GM18507 (cell line): ENCODE measurements around the gene ITPKB.
A peak's percentile ranks its signal among the peaks of the same experiment; 100 is the strongest.
"Not testable (repeated sequence)": the region's sequence is repeated elsewhere in the genome, so short reads cannot be mapped to it uniquely, and the experiment has no call there.

ENCODE experiments used
- DNase-seq: peaks from one replicate; pipeline ENCODE4 v3.0.0; 2011; ENCODE audit warnings: low read depth; ENCODE audit not compliant: insufficient read length; ENCODE audit errors: extremely low spot score
- FAIRE-seq: peaks from 2 replicates; lab custom pipeline; 2011; peaks lifted over from hg19 to GRCh38; lab: Jason Lieb, UNC

The ITPKB gene

GRCh38 chr1:226733876-226734275 lies 5.2 kb downstream of the ITPKB start:
- FAIRE-seq, result no peak
- no peak for DNase-seq

DNA sequence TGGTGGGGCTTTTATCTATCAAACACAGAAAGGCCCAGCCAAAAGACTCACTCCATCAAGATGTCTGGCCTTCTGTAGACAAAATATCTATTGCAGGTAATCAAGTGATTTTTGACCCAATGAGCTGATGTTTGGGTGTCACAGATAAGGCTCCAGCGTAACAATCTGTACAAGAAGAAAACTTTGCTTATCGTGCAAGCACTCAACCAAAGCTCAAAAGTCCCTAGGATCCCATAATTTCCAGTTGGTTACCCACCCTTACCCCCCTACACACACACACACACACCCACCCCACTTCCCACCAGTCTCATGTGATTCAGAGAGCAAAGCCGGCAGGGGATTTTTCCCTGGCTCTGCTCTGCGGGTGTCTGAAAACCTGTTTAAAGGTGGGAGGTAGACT lies 5.8 kb downstream of the ITPKB start:
- FAIRE-seq, result peak; percentile 62
- no peak for DNase-seq

GRCh38 chr1:226732856-226733291 lies 6.2 kb downstream of the ITPKB start:
- no peak for FAIRE-seq
- no peak for DNase-seq

DNA sequence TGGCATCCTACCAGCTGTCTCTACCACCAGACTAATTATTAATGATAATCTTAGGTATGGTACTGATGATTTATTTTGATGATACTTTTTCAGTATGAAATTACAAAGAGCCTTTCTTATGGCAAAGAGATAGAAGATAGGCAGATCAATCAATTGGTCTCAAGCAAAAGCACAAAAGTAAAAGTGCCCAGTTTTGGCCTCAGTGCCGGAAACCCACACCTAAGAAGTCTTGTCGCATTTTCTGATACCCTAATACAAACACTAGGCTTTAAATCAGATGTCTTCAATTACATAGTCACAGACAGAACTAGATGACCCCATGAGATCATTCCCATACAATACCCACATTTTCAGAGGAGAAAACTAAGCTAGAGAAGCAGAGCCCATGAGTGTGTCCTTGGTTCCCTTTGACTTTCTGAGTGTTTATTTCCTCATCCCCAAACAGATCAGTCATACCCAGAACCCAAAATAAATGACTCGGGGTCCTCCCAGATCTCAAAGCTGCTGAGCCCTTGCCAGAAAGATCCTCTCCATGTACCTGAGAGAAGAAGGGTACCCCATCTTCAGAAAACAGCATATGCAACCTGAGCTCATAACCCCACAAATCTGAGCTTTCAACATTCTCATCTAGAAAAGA lies 7.7 kb downstream of the ITPKB start:
- no peak for FAIRE-seq

GRCh38 chr1:226730836-226731235 lies 8.2 kb downstream of the ITPKB start:
- FAIRE-seq, result no peak
- no peak for DNase-seq

More for the DNA sequence above, 7.7 kb downstream of the ITPKB start:
- DNase-seq, result no peak

DNA sequence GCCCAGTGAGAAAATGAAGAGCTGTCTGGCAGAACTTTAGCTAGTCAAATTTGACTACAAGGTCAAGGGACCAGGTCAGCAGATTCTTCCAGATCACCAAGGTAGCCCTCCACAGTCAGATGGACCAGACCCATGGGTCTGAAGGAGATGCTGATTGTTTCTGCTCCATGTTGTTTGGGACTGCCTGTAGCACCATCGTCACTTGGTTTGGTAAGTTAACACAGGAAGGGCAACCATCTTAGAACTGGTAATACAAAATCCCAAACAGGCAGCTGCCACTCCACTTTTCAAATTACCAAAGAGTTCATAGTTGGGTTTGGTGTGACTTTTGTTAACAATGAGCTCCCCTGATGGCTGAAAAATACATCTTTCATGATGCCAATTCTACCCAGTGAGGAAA lies 9.0 kb downstream of the ITPKB start:
- DNase-seq (no peak), FAIRE-seq (no peak)

DNA sequence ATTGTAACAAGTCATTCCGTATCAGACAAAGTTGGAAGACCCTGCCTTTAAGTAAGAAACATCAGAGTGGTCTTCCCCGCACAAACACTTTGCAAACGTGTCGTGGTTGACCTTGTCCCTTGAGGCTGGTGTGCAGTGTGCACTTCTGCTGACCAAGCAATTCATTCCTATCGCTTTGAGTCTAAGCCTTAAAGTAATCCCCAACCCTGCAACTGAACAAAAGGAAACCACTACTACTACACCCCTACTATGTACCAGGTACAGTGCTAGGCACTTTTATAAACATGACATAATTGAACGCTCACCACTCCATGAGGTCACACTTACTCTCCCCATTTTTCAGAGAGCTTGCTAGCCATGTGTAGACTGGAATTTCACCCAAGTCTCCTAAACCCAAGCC lies 10.6 kb downstream of the ITPKB start:
- DNase-seq (no peak), FAIRE-seq (no peak)

DNA sequence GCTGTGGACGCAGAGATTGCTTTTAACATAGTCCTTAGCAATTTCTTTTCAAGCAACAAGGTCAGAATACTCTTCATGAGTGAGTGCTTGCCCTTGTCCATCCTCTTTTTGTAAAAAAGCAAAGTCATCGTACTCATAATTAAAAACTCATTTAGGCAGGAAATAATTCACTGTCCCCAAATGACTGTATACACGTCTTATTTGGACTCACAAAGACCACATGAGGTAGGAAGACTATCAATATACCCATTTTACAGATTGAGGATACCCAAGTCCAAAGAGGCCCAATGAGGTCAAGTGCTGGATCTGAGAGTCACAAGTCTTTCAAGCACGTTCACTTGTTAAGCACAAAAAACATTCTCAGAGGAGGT lies 13.2 kb downstream of the ITPKB start:
- DNase-seq (no peak), FAIRE-seq (no peak)

GRCh38 chr1:226723657-226724532 lies 15.2 kb downstream of the ITPKB start:
- FAIRE-seq (no peak), DNase-seq (no peak)

- DNase-seq, result no peak
- FAIRE-seq, result no peak
Observed at GRCh38 chr1:226722901-226723656, 16.0 kb downstream of the ITPKB start.

GRCh38 chr1:226722240-226722900 lies 16.7 kb downstream of the ITPKB start:
- DNase-seq (no peak), FAIRE-seq (no peak)

DNA sequence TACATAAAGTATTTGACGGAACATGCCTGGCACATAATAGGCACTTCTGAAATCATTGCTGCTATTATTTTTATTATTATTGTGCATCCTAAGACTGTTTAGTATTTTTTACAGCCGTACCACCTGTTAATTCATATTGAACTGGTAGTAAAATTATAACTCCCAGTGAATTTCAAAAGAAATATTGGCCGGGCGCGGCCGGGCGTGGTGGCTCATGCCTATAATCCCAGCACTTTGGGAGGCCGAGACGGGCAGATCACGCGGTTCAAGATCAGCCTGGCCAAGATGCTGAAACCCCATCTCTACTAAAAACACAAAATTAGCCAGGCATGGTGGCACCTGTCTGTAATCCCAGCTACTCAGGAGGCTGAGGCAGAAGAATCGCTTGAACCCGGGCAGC lies 18.5 kb downstream of the ITPKB start:
- DNase-seq, FAIRE-seq: not testable (repeated sequence)

GRCh38 chr1:226719596-226720387 lies 19.3 kb downstream of the ITPKB start:
- no peak for DNase-seq
- no peak for FAIRE-seq

DNA sequence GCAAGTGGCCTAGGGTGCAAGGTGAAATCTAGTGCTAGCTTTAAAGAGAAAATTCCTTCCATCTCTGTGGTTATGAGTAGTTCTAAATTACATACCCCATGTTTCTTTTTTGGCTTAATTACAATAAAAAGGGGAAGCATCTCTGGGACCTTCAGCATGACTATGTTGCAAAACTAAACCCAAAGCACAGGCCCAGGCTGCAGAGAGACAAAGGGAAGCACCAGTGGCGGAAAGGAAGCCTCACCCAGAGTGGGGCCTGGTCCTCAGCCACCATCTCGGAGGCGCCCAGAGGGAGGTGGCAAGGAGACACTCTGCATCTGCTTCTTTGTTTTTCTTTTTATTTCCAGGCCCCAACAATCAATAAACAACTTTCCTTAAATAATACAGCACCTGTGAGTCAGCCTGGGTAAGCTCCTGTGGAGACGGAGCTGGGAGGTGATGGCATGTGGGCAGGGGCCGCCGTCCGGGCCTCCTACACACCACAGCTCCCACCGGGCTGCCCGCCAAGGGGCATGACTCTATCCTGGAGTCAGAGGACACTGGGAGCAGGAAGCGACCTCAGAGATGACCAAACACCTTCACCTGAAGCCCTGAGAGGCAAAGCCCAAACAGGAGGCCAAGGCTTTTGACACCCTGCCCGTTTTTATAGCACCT lies 21.7 kb downstream of the ITPKB start:
- no peak for DNase-seq
- FAIRE-seq, result no peak

DNA sequence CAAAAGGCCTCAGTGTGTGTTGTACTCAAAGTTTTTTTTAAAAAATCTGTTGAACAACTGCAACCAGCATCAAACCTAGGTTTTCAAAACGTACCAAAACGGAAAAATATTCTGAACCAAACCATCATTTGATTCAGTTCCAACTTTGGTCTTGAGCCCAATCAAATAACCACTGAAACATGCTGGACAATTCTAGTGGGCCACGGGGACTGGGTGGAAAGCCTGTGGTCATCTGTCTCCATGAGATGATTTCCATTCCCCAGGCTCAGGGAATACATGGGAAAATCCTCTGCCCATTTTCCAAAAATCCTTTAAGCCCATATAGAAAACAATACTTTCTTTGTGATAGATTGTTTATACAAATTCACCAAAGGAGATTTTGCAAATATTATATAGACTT lies 22.5 kb downstream of the ITPKB start:
- FAIRE-seq, result no peak
- DNase-seq, result no peak

DNA sequence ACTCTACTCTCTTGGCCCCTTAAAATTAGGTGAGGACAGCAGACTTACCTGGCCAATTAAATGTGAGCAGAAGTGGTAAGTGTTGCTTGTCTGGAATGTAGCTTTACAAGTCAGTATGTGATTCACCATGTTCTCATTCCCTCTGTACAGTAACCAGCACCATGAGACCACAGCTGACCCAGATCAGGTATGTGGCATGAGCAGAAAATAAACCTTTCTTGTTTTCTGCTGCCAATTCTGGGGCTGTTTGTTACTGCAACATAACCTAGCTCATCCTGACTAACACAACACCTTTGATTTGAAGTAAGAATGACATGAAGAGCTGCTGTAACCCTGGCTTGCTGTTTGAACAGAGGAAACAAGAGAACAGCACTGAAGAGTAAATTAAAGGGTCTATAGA lies 24.9 kb downstream of the ITPKB start:
- no peak for FAIRE-seq
- no peak for DNase-seq

- DNase-seq (no peak), FAIRE-seq (peak; percentile 5)
Observed at GRCh38 chr1:226712742-226713419, 26.2 kb downstream of the ITPKB start.
